Right cardiac atrium (tissue), 5 donors: ENCODE results near the gene ADA. TPM values are rescaled to one million over a fixed set of nuclear protein-coding genes. Genes with fewer than 3 reads are reported as not detected.
"Not testable (repeated sequence)": the region's sequence is repeated elsewhere in the genome, so short reads cannot be mapped to it uniquely, and the experiment has no call there.

Experiments used
- ATAC-seq, 2 donors: fragments of 200-7000 bp; cut with Tn5 transposase; one replicate each; pipeline versions ENCODE4 v1.8.0 to v1.9.1; 2020; ENCODE audit warnings: moderate library complexity in 2 of 2, mild to moderate bottlenecking in 1 of 2
- DNase-seq, 3 donors: peaks; one replicate each; pipeline ENCODE4 v3.0.0-alpha.2; 2020
- H3K27ac ChIP-seq: one replicate; pipeline ENCODE4 v1.5.1; 2013; ENCODE audit warnings: mild to moderate bottlenecking, low read length, control low read depth, moderate library complexity
- H3K27me3 ChIP-seq: one replicate; pipeline ENCODE4 v1.6.1; 2013; ENCODE audit not compliant: control insufficient read depth, insufficient read depth
- H3K4me1 ChIP-seq: one replicate; pipeline ENCODE4 v1.6.1; 2013; ENCODE audit warnings: low read length; ENCODE audit not compliant: control insufficient read depth, insufficient read depth
- H3K4me3 ChIP-seq: one replicate; pipeline ENCODE4 v1.5.1; 2013; ENCODE audit warnings: low read length, control low read depth
- H3K9me3 ChIP-seq: one replicate; pipeline ENCODE4 v1.6.1; 2013; ENCODE audit warnings: low read length; ENCODE audit not compliant: control insufficient read depth
- WGBS: extraction: QIAGEN DNeasy Blood & Tissue Kit; methylation state at CpG from one replicate; pipeline ENCODE4 v1.1.7; 2013; 5-methylcytosine and 5-hydroxymethylcytosine counted together
- intact Hi-C, 4 donors: fragments of 100-400 bp; cut with DNase I; formaldehyde crosslinking; loops; one replicate each; pipeline versions ENCODE4 v1.11.0 to v1.14.0; 2022 to 2023
- polyA plus RNA-seq: library from polyadenylated mRNA; stranded (reverse); fragments of 200-250 nt; gene quantifications from one replicate; pipeline ENCODE4 v1.2.3, GENCODE V29; 2013
- total RNA-seq, 4 donors: library from RNA; stranded (reverse); fragmentation: NEBNext Ultra II Directional; extraction: Animal tissue kit (Norgen Biotek cat#: 25700); gene quantifications; one replicate each; pipeline ENCODE4 v1.2.1, GENCODE V29; 2021
- donor health status: healthy with polysubstance abuse.
- donor health status: DM: no; HTN: yes; CAD: no.
- donor health status: DM: no; HTN: no; CAD: no.
- donor health status: DM: no; HTN: yes; CAD: no; lungs with severe emphysema.
- donor health status: DM: yes; HTN: yes; CAD: no.

The ADA gene
- total and polyA plus RNA-seq, 5 donors, result 11.6 to 22.8 (median 12.4) TPM

GRCh38 chr20:44656448-44656847 lies 4.9 kb upstream of the ADA start:
- intact Hi-C loops, result no loop called here

GRCh38 chr20:44654210-44654609 lies 2.7 kb upstream of the ADA start:
- WGBS, result 97% methylated on average over 5 of the region's 5 CpGs
- H3K4me1 ChIP-seq, H3K4me3 ChIP-seq, DNase-seq, H3K9me3 ChIP-seq, H3K27me3 ChIP-seq, ATAC-seq, H3K27ac ChIP-seq, intact Hi-C loops: not testable (repeated sequence)

More at GRCh38 chr20:44656448-44656847, 4.9 kb upstream of the ADA start:
- Histone ChIP-seq H3K4me3 (no peak overlapping the region), H3K27ac (no peak overlapping the region), H3K9me3 (no peaks in the 10 kb centered on the region), H3K4me1 (peaks cover 2% of the 10 kb centered on the region), H3K27me3 (no peaks in the 10 kb centered on the region)
- no peak for ATAC-seq
- DNase-seq, result no peak
- 44% methylated on average over 3 of the region's 3 CpGs for WGBS

- Histone ChIP-seq H3K27ac (no peak overlapping the region), H3K27me3 (no peaks in the 10 kb centered on the region), H3K9me3 (no peaks in the 10 kb centered on the region), H3K4me3 (no peak overlapping the region), H3K4me1 (peaks cover 4% of the 10 kb centered on the region)
- intact Hi-C loops, result no loop called here
- DNase-seq (no peak), ATAC-seq (no peak)
- WGBS, result 88% methylated on average over 2 of the region's 2 CpGs
Observed at GRCh38 chr20:44653546-44653945, 2.0 kb upstream of the ADA start.

- H3K27ac ChIP-seq, result peak overlapping the region; percentile 32
- WGBS, result 1% methylated on average over 33 of the region's 33 CpGs
- intact Hi-C loops, result no loop called here
- no peaks in the 10 kb centered on the region for H3K27me3 ChIP-seq
- peak overlapping the region; percentile 61 for H3K4me3 ChIP-seq
- peak in 1 of 3 donors; percentile 63 for DNase-seq
- no peaks in the 10 kb centered on the region for H3K9me3 ChIP-seq
- H3K4me1 ChIP-seq, result peaks cover 7% of the 10 kb centered on the region
- no peak for ATAC-seq
Observed at GRCh38 chr20:44651434-44651683, 140 bp downstream of the ADA start.

GRCh38 chr20:44650771-44651433 lies 597 bp downstream of the ADA start:
- intact Hi-C loops, result no loop called here
- H3K27me3 ChIP-seq, result no peaks in the 10 kb centered on the region
- H3K4me1 ChIP-seq, result peaks cover 8% of the 10 kb centered on the region
- ATAC-seq (peak; percentile 19 to 36), DNase-seq (peak; percentile 62 to 72 (median 70))
- peak overlapping the region; percentile 32 for H3K27ac ChIP-seq
- 34% methylated on average over 24 of the region's 24 CpGs for WGBS
- H3K4me3 ChIP-seq, result peak overlapping the region; percentile 61
- H3K9me3 ChIP-seq, result no peaks in the 10 kb centered on the region

- DNase-seq (no peak), ATAC-seq (no peak)
- Histone ChIP-seq H3K4me3 (peak overlapping the region; percentile 3), H3K27ac (no peak overlapping the region), H3K27me3 (no peaks in the 10 kb centered on the region), H3K9me3 (no peaks in the 10 kb centered on the region), H3K4me1 (peaks cover 9% of the 10 kb centered on the region)
- 82% methylated on average over 6 of the region's 6 CpGs for WGBS
- intact Hi-C loops, result no loop called here
Observed at GRCh38 chr20:44649976-44650375, 1.5 kb downstream of the ADA start.

GRCh38 chr20:44649126-44649525 lies 2.4 kb downstream of the ADA start:
- ATAC-seq (no peak), DNase-seq (peak in 1 of 3 donors; percentile 47)
- WGBS, result 71% methylated on average over 3 of the region's 3 CpGs
- intact Hi-C loops, result no loop called here
- Histone ChIP-seq H3K27me3 (no peaks in the 10 kb centered on the region), H3K4me3 (peak overlapping the region; percentile 13), H3K4me1 (peaks cover 18% of the 10 kb centered on the region), H3K9me3 (no peaks in the 10 kb centered on the region), H3K27ac (no peak overlapping the region)

GRCh38 chr20:44648579-44648978 lies 2.9 kb downstream of the ADA start:
- Histone ChIP-seq H3K9me3 (no peaks in the 10 kb centered on the region), H3K4me1 (peaks cover 18% of the 10 kb centered on the region), H3K27ac (no peak overlapping the region), H3K4me3 (no peak overlapping the region), H3K27me3 (no peaks in the 10 kb centered on the region)
- intact Hi-C loops, result no loop called here
- no peak for ATAC-seq
- 76% methylated on average over 7 of the region's 7 CpGs for WGBS
- DNase-seq, result peak in 1 of 3 donors; percentile 41

GRCh38 chr20:44648068-44648467 lies 3.4 kb downstream of the ADA start:
- no peak for DNase-seq
- H3K27ac ChIP-seq, result no peak overlapping the region

GRCh38 chr20:44646641-44647274 lies 4.7 kb downstream of the ADA start:
- no peaks in the 10 kb centered on the region for H3K9me3 ChIP-seq
- intact Hi-C loops, result no loop called here
- no peak overlapping the region for H3K27ac ChIP-seq
- DNase-seq, result no peak
- peaks cover 29% of the 10 kb centered on the region for H3K4me1 ChIP-seq
- no peak overlapping the region for H3K4me3 ChIP-seq
- H3K27me3 ChIP-seq, result no peaks in the 10 kb centered on the region
- ATAC-seq, result no peak
- WGBS, result 81% methylated on average over 10 of the region's 10 CpGs

More at GRCh38 chr20:44648068-44648467, 3.4 kb downstream of the ADA start:
- WGBS, result 90% methylated on average over 5 of the region's 5 CpGs
- Histone ChIP-seq H3K4me3 (no peak overlapping the region), H3K9me3 (no peaks in the 10 kb centered on the region), H3K4me1 (peaks cover 18% of the 10 kb centered on the region), H3K27me3 (no peaks in the 10 kb centered on the region)
- intact Hi-C loops, result no loop called here
- ATAC-seq, result no peak

- 49% methylated on average over 4 of the region's 4 CpGs for WGBS
- H3K4me1 ChIP-seq, result peaks cover 29% of the 10 kb centered on the region
- intact Hi-C loops, result no loop called here
- H3K27me3 ChIP-seq, result no peaks in the 10 kb centered on the region
- no peak overlapping the region for H3K4me3 ChIP-seq
- no peak for ATAC-seq
- no peaks in the 10 kb centered on the region for H3K9me3 ChIP-seq
- no peak for DNase-seq
- H3K27ac ChIP-seq, result no peak overlapping the region
Observed at GRCh38 chr20:44646023-44646640, 5.4 kb downstream of the ADA start.
